Astrocyte (in vitro differentiated cells and primary cell): ENCODE results near the gene SMARCA2.

Source experiments
- CTCF ChIP-seq: IDR thresholded peaks from 2 replicates; pipeline ENCODE4 v1.5.1; 2011; ENCODE audit warnings: low read depth, mild to moderate bottlenecking, inconsistent platforms, low read length, moderate library complexity; ENCODE audit not compliant: insufficient read depth
- EZH2 ChIP-seq: IDR thresholded peaks from 2 replicates; pipeline ENCODE4 v1.6.1; 2012; ENCODE audit warnings: mild to moderate bottlenecking, low read length, inconsistent platforms; ENCODE audit not compliant: insufficient read depth

DNA sequence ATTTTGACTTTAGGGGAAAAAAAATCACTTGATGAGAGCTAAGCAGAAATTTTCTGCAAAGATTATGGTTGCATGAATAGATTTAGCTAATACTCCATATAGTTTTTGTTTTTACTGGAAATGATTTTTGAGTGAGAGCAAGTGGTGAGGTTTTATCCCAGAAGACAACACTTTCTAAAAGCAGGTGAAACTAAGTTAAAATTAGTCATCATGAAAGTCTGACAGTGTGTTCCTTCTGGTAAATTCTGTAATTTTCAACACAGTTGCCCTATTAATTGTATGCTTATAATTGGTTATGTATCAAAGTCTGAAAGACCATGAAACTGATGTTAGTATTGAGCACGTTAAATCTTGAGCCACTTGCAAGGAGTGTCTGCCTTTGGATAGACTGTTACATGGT, 91.5 kb downstream of the SMARCA2 start:
- no peak for TF ChIP-seq CTCF
- TF ChIP-seq EZH2: no peak
